K562 (cell line): Measurements from ENCODE around the gene GOLPH3L. TPM values are rescaled to one million over a fixed set of nuclear protein-coding genes. Genes with fewer than 3 reads are reported as not detected.

ENCODE experiments used
- HLTF ChIP-seq: fragments of 450-650 bp; IDR thresholded peaks from 2 replicates; pipeline ENCODE4 v1.6.1; 2016
- ILF3 ChIP-seq: fragments of 450-650 bp; IDR thresholded peaks from 2 replicates; pipeline ENCODE4 v1.6.1; 2018; ENCODE audit warnings: antibody characterized with exemption, mild to moderate bottlenecking, moderate library complexity, borderline replicate concordance
- JUNB ChIP-seq: fragments of 450-650 bp; formaldehyde crosslinking; conservative IDR thresholded peaks from 2 replicates; pipeline ENCODE4 v1.4.0; 2020; ENCODE audit warnings: mild to moderate bottlenecking
- MAZ ChIP-seq, 2 experiments: fragments of 450-650 bp in 1 of 2; sonication (generic) in 1 of 2; formaldehyde crosslinking; IDR thresholded peaks in 1 of 2; conservative IDR thresholded peaks in 1 of 2; 2 replicates each; pipeline versions ENCODE4 v1.4.0 to v1.5.0; 2020; ENCODE audit warnings: mild to moderate bottlenecking in 1 of 2, missing genetic modification reagents in 1 of 2
- polyA plus RNA-seq, 8 experiments: library from polyadenylated mRNA; depleted of rRNA in 4 of 8; stranded (reverse) in 5 of 8; unstranded in 3 of 8; fragments of >200 nt; fragmentation: Nextera tagmentation in 2 of 8; fragmentation: Illumina TruSeq in 1 of 8; extraction: Ambion mirVana in 2 of 8; extraction: Trizol in 1 of 8; gene quantifications; 2 replicates each; pipeline versions ENCODE4 v1.2.1 to v1.2.3, GENCODE V29; 2011 to 2014; ENCODE audit warnings: inconsistent platforms in 1 of 8, missing spikeins in 1 of 8
- total RNA-seq, 7 experiments: library from RNA; depleted of rRNA in 6 of 7; stranded (reverse); fragments of >200 nt in 6 of 7; fragmentation: Illumina TruSeq in 2 of 7; extraction: Trizol in 2 of 7; gene quantifications; 2 replicates each; pipeline versions ENCODE4 v1.2.1 to v1.2.3, GENCODE V29; 2011 to 2021; ENCODE audit warnings: low replicate concordance in 1 of 7
- TF ChIP-seq, protein P1 (sequence below): sonication (generic); formaldehyde crosslinking; IDR thresholded peaks from 2 replicates; pipeline ENCODE4 v1.8.0; 2023; ENCODE audit warnings: missing genetic modification reagents, mild to moderate bottlenecking, borderline replicate concordance
- TF ChIP-seq, protein P2 (sequence below): sonication (generic); formaldehyde crosslinking; IDR thresholded peaks from 2 replicates; pipeline ENCODE4 v1.8.0; 2022; ENCODE audit warnings: missing genetic modification reagents, mild to moderate bottlenecking, borderline replicate concordance
- TF ChIP-seq, protein P3 (sequence below): sonication (generic); formaldehyde crosslinking; IDR thresholded peaks from 2 replicates; pipeline ENCODE4 v1.8.1; 2022; ENCODE audit warnings: missing genetic modification reagents
- TF ChIP-seq, protein P4 (sequence below): fragments of 250-450 bp; sonication (Bioruptor Pico); IDR thresholded peaks from 2 replicates; pipeline ENCODE4 v1.4.0; 2020; ENCODE audit warnings: mild to moderate bottlenecking, moderate library complexity
- TF ChIP-seq, protein P5 (sequence below): sonication (generic); formaldehyde crosslinking; IDR thresholded peaks from 2 replicates; pipeline ENCODE4 v1.8.1; 2023; ENCODE audit warnings: mild to moderate bottlenecking, missing genetic modification reagents
- TF ChIP-seq, protein P6 (sequence below): fragments of 450-650 bp; IDR thresholded peaks from one replicate; pipeline ENCODE4 v1.6.1; 2018; ENCODE audit warnings: mild to moderate bottlenecking, moderate library complexity; ENCODE audit not compliant: partially characterized antibody
- TF ChIP-seq, protein P7 (sequence below): fragments of 250-450 bp; sonication (Bioruptor Pico); IDR thresholded peaks from 2 replicates; pipeline ENCODE4 v1.4.0; 2020; ENCODE audit warnings: borderline replicate concordance

Gene GOLPH3L
- total and polyA plus RNA-seq, 9 of the 15 experiments (the other 6 are each of a cell fraction or from before 2014, with no cell fraction given), result 8.1 to 42.1 (median 21.6) TPM

DNA sequence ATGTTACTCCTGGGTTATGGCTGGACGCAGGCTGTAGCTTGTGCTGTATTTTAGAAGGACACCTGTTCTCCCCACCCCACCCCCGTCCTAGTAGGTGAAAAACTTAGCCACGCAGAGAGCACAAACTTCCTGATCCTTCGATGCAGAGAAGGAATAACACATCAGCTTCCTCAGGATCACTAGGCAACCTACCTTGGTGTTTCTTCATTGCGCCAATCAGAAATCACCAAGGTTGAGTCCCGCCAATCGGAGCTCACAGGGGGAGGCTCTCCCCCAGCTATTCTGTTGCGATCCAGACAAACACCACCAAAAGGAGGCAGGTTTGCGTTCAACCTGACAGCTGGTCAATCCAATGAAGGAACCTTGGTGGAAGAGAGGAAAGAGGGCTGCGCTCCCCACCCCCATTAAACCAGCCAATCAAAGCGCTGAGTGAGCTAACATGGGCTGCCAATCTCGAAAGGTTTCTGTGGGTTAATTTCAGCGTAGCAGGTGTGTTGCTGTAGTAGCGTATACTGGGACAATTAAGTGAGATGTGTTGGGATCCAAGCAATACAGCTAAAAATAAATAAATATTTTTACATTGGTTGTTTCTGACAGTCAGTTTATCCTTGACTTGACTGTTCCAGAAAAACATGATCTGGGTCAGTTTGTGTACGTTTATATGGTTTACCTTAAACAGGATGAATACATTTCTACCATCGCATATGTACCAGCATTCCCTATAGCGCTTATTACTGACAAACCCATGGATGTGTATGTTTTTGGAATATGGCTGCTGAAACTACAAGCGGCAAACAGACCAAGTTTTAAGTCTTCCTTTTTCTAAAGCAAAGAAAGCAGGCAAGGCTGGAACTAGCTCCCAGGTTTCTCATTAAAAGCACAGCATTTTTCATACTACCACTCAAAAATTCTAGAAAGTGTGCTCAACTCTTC, at the start of gene GOLPH3L (continued):
- TF ChIP-seq, protein P1, sequence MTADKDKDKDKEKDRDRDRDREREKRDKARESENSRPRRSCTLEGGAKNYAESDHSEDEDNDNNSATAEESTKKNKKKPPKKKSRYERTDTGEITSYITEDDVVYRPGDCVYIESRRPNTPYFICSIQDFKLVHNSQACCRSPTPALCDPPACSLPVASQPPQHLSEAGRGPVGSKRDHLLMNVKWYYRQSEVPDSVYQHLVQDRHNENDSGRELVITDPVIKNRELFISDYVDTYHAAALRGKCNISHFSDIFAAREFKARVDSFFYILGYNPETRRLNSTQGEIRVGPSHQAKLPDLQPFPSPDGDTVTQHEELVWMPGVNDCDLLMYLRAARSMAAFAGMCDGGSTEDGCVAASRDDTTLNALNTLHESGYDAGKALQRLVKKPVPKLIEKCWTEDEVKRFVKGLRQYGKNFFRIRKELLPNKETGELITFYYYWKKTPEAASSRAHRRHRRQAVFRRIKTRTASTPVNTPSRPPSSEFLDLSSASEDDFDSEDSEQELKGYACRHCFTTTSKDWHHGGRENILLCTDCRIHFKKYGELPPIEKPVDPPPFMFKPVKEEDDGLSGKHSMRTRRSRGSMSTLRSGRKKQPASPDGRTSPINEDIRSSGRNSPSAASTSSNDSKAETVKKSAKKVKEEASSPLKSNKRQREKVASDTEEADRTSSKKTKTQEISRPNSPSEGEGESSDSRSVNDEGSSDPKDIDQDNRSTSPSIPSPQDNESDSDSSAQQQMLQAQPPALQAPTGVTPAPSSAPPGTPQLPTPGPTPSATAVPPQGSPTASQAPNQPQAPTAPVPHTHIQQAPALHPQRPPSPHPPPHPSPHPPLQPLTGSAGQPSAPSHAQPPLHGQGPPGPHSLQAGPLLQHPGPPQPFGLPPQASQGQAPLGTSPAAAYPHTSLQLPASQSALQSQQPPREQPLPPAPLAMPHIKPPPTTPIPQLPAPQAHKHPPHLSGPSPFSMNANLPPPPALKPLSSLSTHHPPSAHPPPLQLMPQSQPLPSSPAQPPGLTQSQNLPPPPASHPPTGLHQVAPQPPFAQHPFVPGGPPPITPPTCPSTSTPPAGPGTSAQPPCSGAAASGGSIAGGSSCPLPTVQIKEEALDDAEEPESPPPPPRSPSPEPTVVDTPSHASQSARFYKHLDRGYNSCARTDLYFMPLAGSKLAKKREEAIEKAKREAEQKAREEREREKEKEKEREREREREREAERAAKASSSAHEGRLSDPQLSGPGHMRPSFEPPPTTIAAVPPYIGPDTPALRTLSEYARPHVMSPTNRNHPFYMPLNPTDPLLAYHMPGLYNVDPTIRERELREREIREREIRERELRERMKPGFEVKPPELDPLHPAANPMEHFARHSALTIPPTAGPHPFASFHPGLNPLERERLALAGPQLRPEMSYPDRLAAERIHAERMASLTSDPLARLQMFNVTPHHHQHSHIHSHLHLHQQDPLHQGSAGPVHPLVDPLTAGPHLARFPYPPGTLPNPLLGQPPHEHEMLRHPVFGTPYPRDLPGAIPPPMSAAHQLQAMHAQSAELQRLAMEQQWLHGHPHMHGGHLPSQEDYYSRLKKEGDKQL (CRISPR knock-in tag), result no peak
- TF ChIP-seq HLTF, result no peak
- TF ChIP-seq, protein P2, sequence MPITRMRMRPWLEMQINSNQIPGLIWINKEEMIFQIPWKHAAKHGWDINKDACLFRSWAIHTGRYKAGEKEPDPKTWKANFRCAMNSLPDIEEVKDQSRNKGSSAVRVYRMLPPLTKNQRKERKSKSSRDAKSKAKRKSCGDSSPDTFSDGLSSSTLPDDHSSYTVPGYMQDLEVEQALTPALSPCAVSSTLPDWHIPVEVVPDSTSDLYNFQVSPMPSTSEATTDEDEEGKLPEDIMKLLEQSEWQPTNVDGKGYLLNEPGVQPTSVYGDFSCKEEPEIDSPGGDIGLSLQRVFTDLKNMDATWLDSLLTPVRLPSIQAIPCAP (CRISPR knock-in tag), result no peak
- TF ChIP-seq, protein P3, sequence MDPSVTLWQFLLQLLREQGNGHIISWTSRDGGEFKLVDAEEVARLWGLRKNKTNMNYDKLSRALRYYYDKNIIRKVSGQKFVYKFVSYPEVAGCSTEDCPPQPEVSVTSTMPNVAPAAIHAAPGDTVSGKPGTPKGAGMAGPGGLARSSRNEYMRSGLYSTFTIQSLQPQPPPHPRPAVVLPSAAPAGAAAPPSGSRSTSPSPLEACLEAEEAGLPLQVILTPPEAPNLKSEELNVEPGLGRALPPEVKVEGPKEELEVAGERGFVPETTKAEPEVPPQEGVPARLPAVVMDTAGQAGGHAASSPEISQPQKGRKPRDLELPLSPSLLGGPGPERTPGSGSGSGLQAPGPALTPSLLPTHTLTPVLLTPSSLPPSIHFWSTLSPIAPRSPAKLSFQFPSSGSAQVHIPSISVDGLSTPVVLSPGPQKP (CRISPR knock-in tag), result no peak
- TF ChIP-seq, protein P4, sequence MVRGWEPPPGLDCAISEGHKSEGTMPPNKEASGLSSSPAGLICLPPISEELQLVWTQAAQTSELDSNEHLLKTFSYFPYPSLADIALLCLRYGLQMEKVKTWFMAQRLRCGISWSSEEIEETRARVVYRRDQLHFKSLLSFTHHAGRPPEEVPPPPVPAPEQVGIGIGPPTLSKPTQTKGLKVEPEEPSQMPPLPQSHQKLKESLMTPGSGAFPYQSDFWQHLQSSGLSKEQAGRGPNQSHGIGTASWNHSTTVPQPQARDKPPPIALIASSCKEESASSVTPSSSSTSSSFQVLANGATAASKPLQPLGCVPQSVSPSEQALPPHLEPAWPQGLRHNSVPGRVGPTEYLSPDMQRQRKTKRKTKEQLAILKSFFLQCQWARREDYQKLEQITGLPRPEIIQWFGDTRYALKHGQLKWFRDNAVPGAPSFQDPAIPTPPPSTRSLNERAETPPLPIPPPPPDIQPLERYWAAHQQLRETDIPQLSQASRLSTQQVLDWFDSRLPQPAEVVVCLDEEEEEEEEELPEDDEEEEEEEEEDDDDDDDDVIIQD (CRISPR knock-in tag), result no peak
- TF ChIP-seq, protein P5, sequence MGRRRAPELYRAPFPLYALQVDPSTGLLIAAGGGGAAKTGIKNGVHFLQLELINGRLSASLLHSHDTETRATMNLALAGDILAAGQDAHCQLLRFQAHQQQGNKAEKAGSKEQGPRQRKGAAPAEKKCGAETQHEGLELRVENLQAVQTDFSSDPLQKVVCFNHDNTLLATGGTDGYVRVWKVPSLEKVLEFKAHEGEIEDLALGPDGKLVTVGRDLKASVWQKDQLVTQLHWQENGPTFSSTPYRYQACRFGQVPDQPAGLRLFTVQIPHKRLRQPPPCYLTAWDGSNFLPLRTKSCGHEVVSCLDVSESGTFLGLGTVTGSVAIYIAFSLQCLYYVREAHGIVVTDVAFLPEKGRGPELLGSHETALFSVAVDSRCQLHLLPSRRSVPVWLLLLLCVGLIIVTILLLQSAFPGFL (CRISPR knock-in tag), result no peak
- no peak for TF ChIP-seq JUNB
- TF ChIP-seq, protein P6, sequence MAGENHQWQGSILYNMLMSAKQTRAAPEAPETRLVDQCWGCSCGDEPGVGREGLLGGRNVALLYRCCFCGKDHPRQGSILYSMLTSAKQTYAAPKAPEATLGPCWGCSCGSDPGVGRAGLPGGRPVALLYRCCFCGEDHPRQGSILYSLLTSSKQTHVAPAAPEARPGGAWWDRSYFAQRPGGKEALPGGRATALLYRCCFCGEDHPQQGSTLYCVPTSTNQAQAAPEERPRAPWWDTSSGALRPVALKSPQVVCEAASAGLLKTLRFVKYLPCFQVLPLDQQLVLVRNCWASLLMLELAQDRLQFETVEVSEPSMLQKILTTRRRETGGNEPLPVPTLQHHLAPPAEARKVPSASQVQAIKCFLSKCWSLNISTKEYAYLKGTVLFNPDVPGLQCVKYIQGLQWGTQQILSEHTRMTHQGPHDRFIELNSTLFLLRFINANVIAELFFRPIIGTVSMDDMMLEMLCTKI, result no peak
- TF ChIP-seq ILF3, result no peak
- TF ChIP-seq MAZ (CRISPR knock-in tag; conservative IDR thresholded peaks at IDR 0.05 in 1 of 2, IDR thresholded peaks at IDR 0.05 in 1 of 2), result no peak; a peak in 1 of 4 replicates
- TF ChIP-seq, protein P7, sequence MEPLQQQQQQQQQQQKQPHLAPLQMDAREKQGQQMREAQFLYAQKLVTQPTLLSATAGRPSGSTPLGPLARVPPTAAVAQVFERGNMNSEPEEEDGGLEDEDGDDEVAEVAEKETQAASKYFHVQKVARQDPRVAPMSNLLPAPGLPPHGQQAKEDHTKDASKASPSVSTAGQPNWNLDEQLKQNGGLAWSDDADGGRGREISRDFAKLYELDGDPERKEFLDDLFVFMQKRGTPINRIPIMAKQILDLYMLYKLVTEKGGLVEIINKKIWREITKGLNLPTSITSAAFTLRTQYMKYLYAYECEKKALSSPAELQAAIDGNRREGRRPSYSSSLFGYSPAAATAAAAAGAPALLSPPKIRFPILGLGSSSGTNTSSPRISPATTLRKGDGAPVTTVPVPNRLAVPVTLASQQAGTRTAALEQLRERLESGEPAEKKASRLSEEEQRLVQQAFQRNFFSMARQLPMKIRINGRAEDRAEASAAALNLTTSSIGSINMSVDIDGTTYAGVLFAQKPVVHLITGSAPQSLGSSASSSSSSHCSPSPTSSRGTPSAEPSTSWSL (CRISPR knock-in tag), result no peak
